ENCODE results near the gene RIPOR3. TPM values are rescaled to one million over a fixed set of nuclear protein-coding genes. Genes with fewer than 3 reads are reported as not detected.

The RIPOR3 gene
- total and polyA plus RNA-seq, 9 of the 15 experiments (the other 6 are each of a cell fraction or from before 2014, with no cell fraction given) = 3.3 to 62.7 (median 21.4) TPM

- TF ChIP-seq SFPQ (IDR thresholded peaks at IDR 0.05; ENCODE audit: low read depth, low read length) (no peak), CREBBP (IDR thresholded peaks at IDR 0.05; ENCODE audit: low read depth, low read length) (no peak), BCOR (IDR thresholded peaks at IDR 0.05) (peak; percentile 67), ZNF24 (IDR thresholded peaks at IDR 0.05) (peak; percentile 96)
Observed at GRCh38 chr20:50682065-50682464, 9.3 kb downstream of the RIPOR3 start (continued).

- H3K4me2 ChIP-seq (ENCODE audit: insufficient read depth, low read length) = no peak overlapping the region; the same call in 1 of the 2 replicates
- BruUV-seq (replicated peaks) = TSS peak; percentile 13
- CTCF ChIA-PET (ENCODE audit: low intra/inter-chr PET ratio) = no interaction called here
- TF ChIP-seq RBM25 (IDR thresholded peaks at IDR 0.05; ENCODE audit: low read depth, low read length, severe bottlenecking) (peak; percentile 92), KDM1A (IDR thresholded peaks at IDR 0.05) (peak in 1 of 2 experiments; percentile 55; a peak in 1 of 4 replicates), SMARCA5 (IDR thresholded peaks at IDR 0.05) (peak; percentile 42; the same call in 1 of the 2 replicates), DLX4 (CRISPR knock-in tag; IDR thresholded peaks at IDR 0.05) (no peak), ZBTB11 (CRISPR knock-in tag; IDR thresholded peaks at IDR 0.05) (peak in 1 of 3 experiments; percentile 69; a peak in 2 of 6 replicates), BCOR (IDR thresholded peaks at IDR 0.05) (peak; percentile 85), TBP (optimal IDR thresholded peaks at IDR 0.05; ENCODE audit: low read depth, low read length) (no peak)
- in situ Hi-C loops (cut with MboI) = no loop called here
- peaks cover 4% of the 10 kb centered on the region for H3K9me1 ChIP-seq (ENCODE audit: control insufficient read depth, insufficient read depth, low read length)
- no peak overlapping the region for H2AFZ ChIP-seq (ENCODE audit: low read depth, low read length)
- ATAC-seq (no peak), FAIRE-seq (peak; percentile 67), DNase-seq (ENCODE audit: extremely low read depth in 1 of 4, low spot score in 3 of 4) (no peak)
- peaks cover 16 to 17% of the 10 kb centered on the region in 2 experiments for H3K4me1 ChIP-seq (replicated peaks in 1 of 2; ENCODE audit: control insufficient read depth in 2 of 2, insufficient read depth in 2 of 2, low read length in 2 of 2)
- H3K27me3 ChIP-seq (ENCODE audit: control insufficient read depth in 2 of 2, insufficient read depth in 2 of 2, low read length in 2 of 2) = no peaks in the 10 kb centered on the region
- H3K4me3 ChIP-seq = no peak overlapping the region
- intact Hi-C loops (cut with micrococcal nuclease) = no loop called here
- no peaks in the 10 kb centered on the region for H3K9me3 ChIP-seq (replicated peaks; ENCODE audit: control insufficient read depth, insufficient read depth, low read depth, low read length)
- no peak overlapping the region for H3K27ac ChIP-seq (ENCODE audit: extremely low read depth, low read depth, low read length)
- POLR2A ChIA-PET = interaction anchor here (0.6 to 1.8 kb wide), 2 partner anchors 9 to 119 kb away, joined by 3 to 10 read pairs; no protein-coding TSS in a partner anchor
- H3K36me3 ChIP-seq (ENCODE audit: control insufficient read depth, insufficient read depth, low read length) = peaks cover 60% of the 10 kb centered on the region
- peaks cover 85% of the 10 kb centered on the region for H3K79me2 ChIP-seq (ENCODE audit: control insufficient read depth, insufficient read depth, low read length)
- no peak overlapping the region for H3K9ac ChIP-seq (ENCODE audit: insufficient read depth in 1 of 2, low read depth in 2 of 2, low read length in 2 of 2)
- 82% methylated on average over 12 of the region's 12 CpGs for WGBS (ENCODE audit: insufficient coverage, low coverage, missing lambda C conversion rate)
- H4K20me1 ChIP-seq (replicated peaks; ENCODE audit: control insufficient read depth, insufficient read depth, low read length) = peaks cover 18% of the 10 kb centered on the region; the same call in 1 of the 2 replicates
Observed at GRCh38 chr20:50681359-50682064, 9.8 kb downstream of the RIPOR3 start.

Measured in K562 (cell line).